K562 (cell line): ENCODE results near the gene CEMIP. TPM values are rescaled to one million over a fixed set of nuclear protein-coding genes. Genes with fewer than 3 reads are reported as not detected.

Source experiments
- ATAC-seq: fragments of 200-7000 bp; cut with Tn5 transposase; 3 replicates; pipeline ENCODE4 v1.9.1; 2020; ENCODE audit warnings: moderate library complexity
- BruUV-seq: library from RNA; stranded (reverse); fragments of 400-500 nt; replicated peaks from 2 replicates; lab custom pipeline; 2021; lab: Mats Ljungman, UMichigan
- CTCF ChIA-PET: fragments of 300-600 bp; formaldehyde crosslinking; extraction: SDS; loops from one replicate; lab custom pipeline; 2021; ENCODE audit warnings: low intra/inter-chr PET ratio; lab: Yijun Ruan, JAX
- POLR2A ChIA-PET: fragments of 300-600, 350-650 bp; sonication (Branson Sonifier 250); formaldehyde crosslinking; extraction: SDS; loops from one replicate; lab custom pipeline; 2021; ENCODE audit warnings: antibody characterized with exemption, inconsistent platforms; lab: Yijun Ruan, JAX
- DNase-seq, 4 experiments: peaks; one replicate each; pipeline versions ENCODE4 v3.0.0 to v3.0.0-alpha.2; 2011 to 2018; ENCODE audit warnings: low spot score in 3 of 4, mixed read lengths in 3 of 4; ENCODE audit errors: extremely low read depth in 1 of 4
- FAIRE-seq: peaks from 2 replicates; lab custom pipeline; 2011; peaks lifted over from hg19 to GRCh38; lab: Jason Lieb, UNC
- H2AFZ ChIP-seq: 2 replicates; pipeline ENCODE4 v1.6.0; 2011; ENCODE audit warnings: low read depth, low read length, control low read depth, inconsistent platforms
- H3K27ac ChIP-seq: fragments of 200-600 bp; 3 replicates; pipeline ENCODE4 v1.8.0; 2011; ENCODE audit warnings: low read depth, mild to moderate bottlenecking, control low read depth, inconsistent platforms, low read length, moderate library complexity, mixed read lengths; ENCODE audit errors: extremely low read depth
- H3K27me3 ChIP-seq, 2 experiments: fragments of 300-600 bp in 1 of 2; 2 replicates in 1 of 2; 3 replicates in 1 of 2; pipeline versions ENCODE4 v1.6.0 to v1.8.0; 2011; ENCODE audit warnings: inconsistent platforms in 2 of 2, low read length in 2 of 2, mild to moderate bottlenecking in 1 of 2, mixed read lengths in 1 of 2, moderate library complexity in 1 of 2; ENCODE audit not compliant: control insufficient read depth in 2 of 2, insufficient read depth in 2 of 2
- H3K36me3 ChIP-seq: fragments of 300-600 bp; 3 replicates; pipeline ENCODE4 v1.8.0; 2011; ENCODE audit warnings: mild to moderate bottlenecking, low read length, inconsistent platforms; ENCODE audit not compliant: control insufficient read depth, insufficient read depth
- H3K4me1 ChIP-seq, 2 experiments: fragments of 200-600 bp in 1 of 2; replicated peaks in 1 of 2; 2 replicates in 1 of 2; 3 replicates in 1 of 2; pipeline versions ENCODE4 v1.5.1 to v1.8.0; 2011; ENCODE audit warnings: inconsistent platforms in 2 of 2, low read length in 2 of 2, mild to moderate bottlenecking in 1 of 2, mixed read lengths in 1 of 2, moderate library complexity in 1 of 2; ENCODE audit not compliant: control insufficient read depth in 2 of 2, insufficient read depth in 2 of 2
- H3K4me2 ChIP-seq: 2 replicates; pipeline ENCODE4 v1.6.1; 2011; ENCODE audit warnings: low read length, control low read depth, inconsistent platforms, mixed read lengths; ENCODE audit not compliant: insufficient read depth
- H3K4me3 ChIP-seq: fragments of 200-600 bp; sonication (generic), shearing (Covaris generic); 2 replicates; pipeline ENCODE4 v1.5.1; 2016; ENCODE audit warnings: control low read depth, inconsistent platforms
- H3K79me2 ChIP-seq: fragments of 200-600 bp; 3 replicates; pipeline ENCODE4 v1.8.0; 2011; ENCODE audit warnings: low read length, inconsistent platforms; ENCODE audit not compliant: control insufficient read depth, insufficient read depth
- H3K9ac ChIP-seq, 2 experiments: 2 replicates each; pipeline versions ENCODE4 v1.6.0 to v1.6.1; 2011; ENCODE audit warnings: low read depth in 2 of 2, low read length in 2 of 2, control low read depth in 1 of 2, inconsistent platforms in 1 of 2, mild to moderate bottlenecking in 1 of 2, mixed read lengths in 1 of 2; ENCODE audit not compliant: insufficient read depth in 1 of 2
- H3K9me1 ChIP-seq: one replicate; pipeline ENCODE4 v1.6.0; 2011; ENCODE audit warnings: inconsistent platforms, mild to moderate bottlenecking, low read length, moderate library complexity; ENCODE audit not compliant: control insufficient read depth, insufficient read depth
- H3K9me3 ChIP-seq: replicated peaks from 2 replicates; pipeline ENCODE4 v1.5.1; 2011; ENCODE audit warnings: low read depth, low read length, inconsistent platforms; ENCODE audit not compliant: control insufficient read depth, insufficient read depth
- H4K20me1 ChIP-seq: replicated peaks from 2 replicates; pipeline ENCODE4 v1.6.1; 2011; ENCODE audit warnings: low read length, inconsistent platforms, mixed read lengths; ENCODE audit not compliant: control insufficient read depth, insufficient read depth
- ARID1B ChIP-seq: fragments of 450-650 bp; IDR thresholded peaks from 2 replicates; pipeline ENCODE4 v1.6.1; 2016; ENCODE audit warnings: antibody characterized with exemption, mild to moderate bottlenecking, inconsistent platforms
- ARID3B ChIP-seq: fragments of 250-450 bp; sonication (Bioruptor Pico); IDR thresholded peaks from 2 replicates; pipeline ENCODE4 v1.4.0; 2020; ENCODE audit warnings: borderline replicate concordance
- BHLHE40 ChIP-seq: IDR thresholded peaks from 2 replicates; pipeline ENCODE4 v1.6.1; 2011; ENCODE audit warnings: low read length, improper control_type of control experiment
- HIVEP1 ChIP-seq: fragments of 250-450 bp; sonication (Bioruptor Pico); IDR thresholded peaks from 2 replicates; pipeline ENCODE4 v1.4.0; 2020; ENCODE audit warnings: mild to moderate bottlenecking
- HNRNPH1 ChIP-seq: fragments of 200-400 bp; formaldehyde crosslinking; optimal IDR thresholded peaks from 2 replicates; pipeline ENCODE3; 2017; ENCODE audit warnings: low read depth, mild to moderate bottlenecking, low read length, moderate library complexity
- HNRNPUL1 ChIP-seq: fragments of 200-400 bp; formaldehyde crosslinking; IDR thresholded peaks from 2 replicates; pipeline ENCODE4 v1.6.1; 2017; ENCODE audit warnings: low read length
- MYC ChIP-seq, 2 experiments: fragments of 250-450 bp in 1 of 2; sonication (Bioruptor Pico) in 1 of 2; IDR thresholded peaks; 2 replicates each; pipeline versions ENCODE4 v1.5.1 to v1.6.1; 2012 to 2021; ENCODE audit warnings: low read depth in 2 of 2, borderline replicate concordance in 1 of 2, improper control_type of control experiment in 1 of 2, low read length in 1 of 2, mild to moderate bottlenecking in 1 of 2, moderate library complexity in 1 of 2
- POLR2AphosphoS2 ChIP-seq: IDR thresholded peaks from 2 replicates; pipeline ENCODE4 v1.6.1; 2012; ENCODE audit warnings: low read length, improper control_type of control experiment
- SMAD2 ChIP-seq: fragments of 150-350 bp; IDR thresholded peaks from 2 replicates; pipeline ENCODE4 v1.6.1; 2014; ENCODE audit warnings: low read depth, mild to moderate bottlenecking, low read length
- SRSF7 ChIP-seq: fragments of 200-400 bp; formaldehyde crosslinking; optimal IDR thresholded peaks from 2 replicates; pipeline ENCODE3; 2017; ENCODE audit warnings: mild to moderate bottlenecking, low read depth, low read length
- TAF1 ChIP-seq: IDR thresholded peaks from 2 replicates; pipeline ENCODE4 v1.6.1; 2011; ENCODE audit warnings: mild to moderate bottlenecking, low read length, moderate library complexity; ENCODE audit not compliant: insufficient read depth, control insufficient read depth, severe bottlenecking; ENCODE audit errors: extremely low read depth
- TBL1XR1 ChIP-seq, 2 experiments: IDR thresholded peaks; 2 replicates each; pipeline ENCODE4 v1.6.1; 2012; ENCODE audit warnings: improper control_type of control experiment in 2 of 2, low read length in 2 of 2, mild to moderate bottlenecking in 1 of 2
- ZBTB43 ChIP-seq: sonication (generic); formaldehyde crosslinking; IDR thresholded peaks from 2 replicates; pipeline ENCODE4 v1.8.0; 2023; ENCODE audit warnings: mild to moderate bottlenecking, missing genetic modification reagents
- ZFP30 ChIP-seq: fragments of 250-450 bp; sonication (Bioruptor Pico); IDR thresholded peaks from 2 replicates; pipeline ENCODE4 v1.8.0; 2022; ENCODE audit warnings: moderate library complexity, mild to moderate bottlenecking, inconsistent platforms, borderline replicate concordance
- ZNF146 ChIP-seq: IDR thresholded peaks from one replicate; pipeline ENCODE4 v1.6.1; 2018; ENCODE audit warnings: missing compliant biosample characterization; ENCODE audit not compliant: unreplicated experiment
- ZNF696 ChIP-seq: fragments of 250-450 bp; sonication (Bioruptor Pico); conservative IDR thresholded peaks from 2 replicates; pipeline ENCODE4 v1.4.0; 2020; ENCODE audit warnings: mild to moderate bottlenecking, moderate library complexity
- WGBS: fragments of 100-300 bp; shearing (Covaris generic); methylation state at CpG from one replicate; pipeline ENCODE4 v1.1.6; 2016; ENCODE audit warnings: low coverage, mixed read lengths; ENCODE audit not compliant: insufficient coverage; ENCODE audit errors: missing lambda C conversion rate; 5-methylcytosine and 5-hydroxymethylcytosine counted together
- in situ Hi-C: fragments of 300-500 bp; cut with MboI; formaldehyde crosslinking; loops from 4 replicates; pipeline ENCODE4 v1.15.0; 2018; ENCODE audit warnings: inconsistent platforms, mixed read lengths
- intact Hi-C: fragments of 100-400 bp; cut with micrococcal nuclease; formaldehyde crosslinking; loops from 2 replicates; pipeline ENCODE4 v1.14.2; 2022
- polyA plus RNA-seq, 8 experiments: library from polyadenylated mRNA; depleted of rRNA in 4 of 8; stranded (reverse) in 5 of 8; unstranded in 3 of 8; fragments of >200 nt; fragmentation: Nextera tagmentation in 2 of 8; fragmentation: Illumina TruSeq in 1 of 8; extraction: Ambion mirVana in 2 of 8; extraction: Trizol in 1 of 8; gene quantifications; 2 replicates each; pipeline versions ENCODE4 v1.2.1 to v1.2.3, GENCODE V29; 2011 to 2014; ENCODE audit warnings: inconsistent platforms in 1 of 8, missing spikeins in 1 of 8
- total RNA-seq, 7 experiments: library from RNA; depleted of rRNA in 6 of 7; stranded (reverse); fragments of >200 nt in 6 of 7; fragmentation: Illumina TruSeq in 2 of 7; extraction: Trizol in 2 of 7; gene quantifications; 2 replicates each; pipeline versions ENCODE4 v1.2.1 to v1.2.3, GENCODE V29; 2011 to 2021; ENCODE audit warnings: low replicate concordance in 1 of 7
- TF ChIP-seq, protein P1 (sequence below): fragments of 250-450 bp; sonication (Bioruptor Pico); IDR thresholded peaks from 2 replicates; pipeline ENCODE4 v1.8.0; 2021; ENCODE audit warnings: moderate library complexity, mild to moderate bottlenecking, inconsistent platforms
- TF ChIP-seq, protein P2 (sequence below): fragments of 200-800 bp; sonication (Bioruptor generic); IDR thresholded peaks from 2 replicates; pipeline ENCODE4 v1.6.1; 2017; ENCODE audit warnings: missing genetic modification characterization, missing compliant biosample characterization

Gene CEMIP
- total and polyA plus RNA-seq, 9 of the 15 experiments (the other 6 are each of a cell fraction or from before 2014, with no cell fraction given): 0.33 TPM; not detected in 8

DNA sequence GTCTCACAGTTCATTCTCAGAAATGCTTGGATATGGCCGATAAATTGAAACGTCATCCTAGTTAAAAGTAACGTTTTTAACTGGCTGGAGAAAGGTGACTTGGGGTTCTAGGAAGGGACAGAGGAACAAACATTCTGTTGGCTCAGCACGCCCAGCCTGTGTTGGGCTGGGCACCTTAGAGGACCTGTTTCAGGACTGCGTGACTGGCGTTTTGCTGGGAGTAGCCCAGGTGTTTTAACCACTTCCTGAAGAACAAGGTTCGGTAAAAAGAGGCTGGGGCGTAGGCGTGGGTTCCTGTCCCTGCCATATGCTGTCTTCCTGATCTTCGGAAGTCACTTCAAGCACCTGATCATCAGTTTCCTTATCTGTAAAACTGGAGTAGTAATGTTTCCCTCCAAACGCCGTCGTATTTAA, 220.5 kb downstream of the CEMIP start:
- Histone ChIP-seq H3K79me2 (peaks cover 43% of the 10 kb centered on the region), H3K4me3 (peak overlapping the region; percentile 90), H3K27ac (peak overlapping the region; percentile 92), H3K9ac (peak overlapping the region; percentile 62 to 88; a peak in 3 of 4 replicates), H3K4me2 (peak overlapping the region; percentile 86), H3K27me3 (no peaks in the 10 kb centered on the region), H3K9me3 (no peaks in the 10 kb centered on the region), H3K36me3 (peaks cover 13% of the 10 kb centered on the region; the same call in 1 of the 3 replicates), H4K20me1 (no peaks in the 10 kb centered on the region), H3K4me1 (peaks cover 12 to 31% of the 10 kb centered on the region in 2 experiments), H3K9me1 (no peaks in the 10 kb centered on the region), H2AFZ (peak overlapping the region; percentile 79)
- intact Hi-C loops: loop anchor here (2.0 to 5.0 kb wide), 2 partner anchors 107 to 153 kb away; no protein-coding TSS in a partner anchor
- BruUV-seq: no TSS peak
- 1% methylated on average over 13 of the region's 13 CpGs for WGBS
- ChIA-PET POLR2A (interaction anchor here (1.5 to 1.7 kb wide), 2 partner anchors 11 to 16 kb away, joined by 4 read pairs; no protein-coding TSS in a partner anchor), CTCF (interaction anchor here (0.6 kb wide), 1 partner anchor 22 kb away, joined by 6 read pairs; no protein-coding TSS in a partner anchor)
- ATAC-seq (peak; percentile 33), DNase-seq (peak; percentile 32 to 79 (median 44)), FAIRE-seq (peak; percentile 73)
- in situ Hi-C loops: loop anchor here (5.0 kb wide), 1 partner anchor 103 kb away; no protein-coding TSS in a partner anchor
- TF ChIP-seq ARID1B (peak; percentile 51), MYC (IDR thresholded peaks at IDR 0.05; ENCODE audit: low read depth, low read length) (no peak), MYC (CRISPR knock-in tag; IDR thresholded peaks at IDR 0.05; ENCODE audit: borderline replicate concordance, low read depth) (no peak), ZFP30 (CRISPR knock-in tag) (no peak), BHLHE40 (no peak), SMAD2 (no peak), POLR2AphosphoS2 (no peak), ZBTB43 (CRISPR knock-in tag) (no peak), SRSF7 (no peak), ZNF696 (CRISPR knock-in tag) (no peak), ZNF146 (CRISPR knock-in tag) (no peak), HIVEP1 (CRISPR knock-in tag) (no peak), HNRNPUL1 (no peak), HNRNPH1 (no peak), TAF1 (peak; percentile 56), TBL1XR1 (IDR thresholded peaks at IDR 0.05; ENCODE audit: low read length in 2 of 2) (no peak), ARID3B (CRISPR knock-in tag) (no peak)
- TF ChIP-seq, protein P1, sequence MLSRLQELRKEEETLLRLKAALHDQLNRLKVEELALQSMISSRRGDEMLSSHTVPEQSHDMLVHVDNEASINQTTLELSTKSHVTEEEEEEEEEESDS: no peak
- TF ChIP-seq, protein P2, sequence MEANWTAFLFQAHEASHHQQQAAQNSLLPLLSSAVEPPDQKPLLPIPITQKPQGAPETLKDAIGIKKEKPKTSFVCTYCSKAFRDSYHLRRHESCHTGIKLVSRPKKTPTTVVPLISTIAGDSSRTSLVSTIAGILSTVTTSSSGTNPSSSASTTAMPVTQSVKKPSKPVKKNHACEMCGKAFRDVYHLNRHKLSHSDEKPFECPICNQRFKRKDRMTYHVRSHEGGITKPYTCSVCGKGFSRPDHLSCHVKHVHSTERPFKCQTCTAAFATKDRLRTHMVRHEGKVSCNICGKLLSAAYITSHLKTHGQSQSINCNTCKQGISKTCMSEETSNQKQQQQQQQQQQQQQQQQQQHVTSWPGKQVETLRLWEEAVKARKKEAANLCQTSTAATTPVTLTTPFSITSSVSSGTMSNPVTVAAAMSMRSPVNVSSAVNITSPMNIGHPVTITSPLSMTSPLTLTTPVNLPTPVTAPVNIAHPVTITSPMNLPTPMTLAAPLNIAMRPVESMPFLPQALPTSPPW (CRISPR knock-in tag): no peak
